Activated naive CD4-positive, alpha-beta T cell treated with anti-CD3 and anti-CD28 coated beads, Interleukin-2, amount 50 U/mL, for 16 hours (primary cell): ENCODE data around the gene C14orf119.

Experiments
- DNase-seq: peaks from one replicate; pipeline ENCODE4 v3.0.0-alpha.2; 2020

The C14orf119 gene

DNA sequence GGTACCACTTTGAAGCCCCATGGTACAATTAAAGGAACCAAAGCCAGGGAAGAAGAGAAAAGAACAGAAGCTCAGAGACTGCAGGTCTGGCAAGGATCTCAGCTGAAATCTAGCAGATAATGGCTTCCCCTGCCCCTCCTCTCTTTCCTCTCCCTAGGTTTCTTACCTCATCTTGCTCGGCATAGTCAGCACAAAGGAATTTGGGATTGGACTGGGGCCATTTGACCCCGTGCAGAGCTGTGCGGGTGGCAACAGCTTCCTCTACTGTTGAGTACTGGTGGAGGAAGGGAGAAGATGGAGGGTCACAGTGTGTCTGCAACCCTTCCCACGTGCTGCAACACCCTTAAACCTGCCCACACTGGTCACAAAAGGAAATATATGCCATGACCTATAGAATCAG lies 33.3 kb upstream of the C14orf119 start:
- DNase-seq = no peak

- DNase-seq = no peak
Measured at GRCh38 chr14:23063601-23064000, 31.7 kb upstream of the C14orf119 start.

- DNase-seq = no peak
Measured at GRCh38 chr14:23066368-23066767, 28.9 kb upstream of the C14orf119 start.

DNA sequence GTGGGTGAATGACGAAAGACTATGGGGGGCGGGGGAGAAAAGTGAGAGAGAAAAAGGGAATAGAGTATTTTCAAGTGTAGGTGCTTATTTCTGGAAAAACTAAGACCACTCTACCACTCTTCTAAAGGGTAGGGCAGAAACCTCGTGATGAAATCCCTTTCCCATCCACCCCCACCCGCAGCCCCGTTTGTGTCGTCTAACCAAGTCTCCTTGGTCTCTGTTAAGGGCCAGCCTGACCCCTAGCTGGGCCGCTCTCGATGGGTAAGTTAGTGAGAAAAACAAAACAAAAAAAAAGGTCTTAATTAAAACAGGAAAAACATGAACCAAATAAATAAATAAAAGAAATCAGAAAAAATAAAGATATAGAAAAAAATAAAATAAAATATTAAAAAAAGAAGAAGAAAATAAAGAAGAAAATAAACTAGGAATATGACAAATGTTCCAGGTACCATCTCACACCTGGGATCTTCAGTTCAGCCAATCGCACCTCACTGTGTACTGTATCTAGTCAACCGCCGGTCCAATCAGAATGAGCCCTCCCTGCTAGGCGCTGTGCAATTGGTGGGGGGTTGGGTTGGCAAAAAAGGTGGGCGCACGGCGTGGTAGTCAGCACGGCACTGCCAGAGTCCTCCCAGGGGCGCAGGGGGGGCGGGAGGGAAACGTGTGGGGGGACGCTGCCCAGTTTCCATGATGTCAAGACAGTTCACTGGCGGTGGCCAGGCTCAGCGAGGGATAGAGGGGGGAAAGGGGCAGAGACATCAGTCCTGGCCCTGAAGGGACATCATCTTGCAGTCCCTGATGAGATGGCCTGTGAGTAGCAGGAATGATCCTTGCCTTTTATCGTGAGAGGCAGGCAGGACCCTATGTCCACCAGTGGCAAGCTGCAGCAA lies 28.2 kb upstream of the C14orf119 start:
- DNase-seq = no peak

GRCh38 chr14:23067847-23068788 lies 27.2 kb upstream of the C14orf119 start:
- no peak for DNase-seq

GRCh38 chr14:23068789-23069412 lies 26.4 kb upstream of the C14orf119 start:
- DNase-seq = peak; percentile 67

DNA sequence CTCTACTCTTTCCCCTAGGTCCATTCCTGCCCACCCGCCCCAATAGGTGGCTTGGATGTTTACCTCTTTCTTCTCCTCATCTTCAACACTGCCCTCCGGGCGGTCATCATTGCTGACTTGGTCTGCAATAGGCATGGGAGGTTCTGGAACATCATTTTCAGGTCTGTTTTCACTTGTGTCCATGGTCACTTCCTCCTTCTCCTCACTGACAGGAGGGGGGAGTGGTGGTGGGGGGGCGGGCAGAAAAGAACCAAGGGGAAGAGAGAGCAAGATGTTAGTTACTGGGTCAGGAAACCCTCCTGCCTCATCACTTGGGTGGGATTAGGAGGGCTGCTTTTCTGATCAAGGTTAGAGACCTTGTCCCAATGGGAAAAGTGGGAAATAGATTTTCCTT lies 25.9 kb upstream of the C14orf119 start:
- no peak for DNase-seq

GRCh38 chr14:23070262-23071129 lies 24.8 kb upstream of the C14orf119 start:
- DNase-seq = no peak

GRCh38 chr14:23071244-23071920 lies 23.9 kb upstream of the C14orf119 start:
- DNase-seq = peak; percentile 81

GRCh38 chr14:23071921-23072539 lies 23.3 kb upstream of the C14orf119 start:
- DNase-seq = no peak

- DNase-seq = no peak
Measured at GRCh38 chr14:23074906-23075305, 20.4 kb upstream of the C14orf119 start.

- no peak for DNase-seq
Measured at GRCh38 chr14:23076785-23077408, 18.4 kb upstream of the C14orf119 start.

DNA sequence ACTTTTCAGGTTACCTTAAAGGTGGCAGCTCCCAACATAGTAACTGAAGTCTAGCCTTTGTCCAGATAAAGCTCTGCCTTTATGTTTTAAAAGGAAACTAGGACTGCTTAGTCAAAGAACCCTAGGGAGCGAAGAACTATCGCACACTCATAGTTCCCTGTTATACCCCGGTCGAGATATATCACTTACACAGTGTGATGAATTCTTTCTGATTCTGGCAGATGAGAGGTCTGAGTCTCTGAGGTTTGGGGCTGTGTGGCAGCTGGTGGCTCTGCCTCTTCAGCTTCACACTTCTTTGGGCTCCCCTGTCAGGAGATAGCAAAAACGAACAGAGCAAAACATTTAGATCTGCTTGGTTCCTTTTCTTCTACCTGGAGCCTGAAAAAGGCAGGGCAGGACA lies 17.3 kb upstream of the C14orf119 start:
- DNase-seq = no peak

DNA sequence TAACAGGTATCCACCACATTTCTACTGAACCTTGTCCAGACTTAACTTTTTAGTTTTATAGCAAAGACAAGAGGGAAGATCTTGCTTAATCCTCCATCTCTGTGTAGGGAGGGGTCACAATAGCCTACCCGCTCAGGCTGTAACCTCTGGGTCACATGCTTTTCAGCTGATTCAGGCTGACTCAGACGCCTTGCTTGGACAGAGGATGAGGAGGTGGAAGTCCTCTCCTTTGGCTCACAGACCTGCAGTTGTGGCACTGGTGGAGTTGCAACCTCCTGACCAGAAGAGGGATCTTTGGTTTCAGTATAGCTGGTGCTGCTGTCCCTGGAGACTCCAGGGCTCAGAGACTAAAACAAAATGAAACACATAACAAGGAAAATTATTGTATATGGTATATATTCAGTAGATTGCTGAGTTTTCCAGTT lies 16.6 kb upstream of the C14orf119 start:
- DNase-seq = no peak

DNA sequence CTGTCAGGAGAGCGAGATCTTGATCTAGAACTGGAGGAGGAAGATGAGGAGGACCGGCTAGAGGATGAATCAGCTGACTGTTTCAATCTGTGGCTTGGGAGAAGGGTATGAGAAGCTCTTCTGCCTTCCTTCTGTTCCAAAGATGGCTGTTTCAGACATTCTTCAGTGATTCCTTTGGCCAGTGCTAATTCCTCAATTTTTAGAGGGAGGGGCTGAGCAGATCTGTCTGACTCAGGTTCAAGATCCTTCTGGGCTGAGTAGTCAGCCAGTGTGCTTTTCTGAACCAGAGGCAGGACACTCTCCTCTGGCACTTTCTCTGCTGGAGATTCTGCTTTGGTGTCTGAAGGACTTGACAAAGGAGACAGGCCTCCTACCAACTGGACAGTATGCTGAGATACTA lies 15.6 kb upstream of the C14orf119 start:
- DNase-seq = no peak

GRCh38 chr14:23080474-23080873 lies 14.8 kb upstream of the C14orf119 start:
- no peak for DNase-seq

GRCh38 chr14:23085458-23085857 lies 9.8 kb upstream of the C14orf119 start:
- no peak for DNase-seq

GRCh38 chr14:23086565-23086964 lies 8.7 kb upstream of the C14orf119 start:
- DNase-seq = no peak

GRCh38 chr14:23089498-23090253 lies 5.6 kb upstream of the C14orf119 start:
- DNase-seq = no peak

DNA sequence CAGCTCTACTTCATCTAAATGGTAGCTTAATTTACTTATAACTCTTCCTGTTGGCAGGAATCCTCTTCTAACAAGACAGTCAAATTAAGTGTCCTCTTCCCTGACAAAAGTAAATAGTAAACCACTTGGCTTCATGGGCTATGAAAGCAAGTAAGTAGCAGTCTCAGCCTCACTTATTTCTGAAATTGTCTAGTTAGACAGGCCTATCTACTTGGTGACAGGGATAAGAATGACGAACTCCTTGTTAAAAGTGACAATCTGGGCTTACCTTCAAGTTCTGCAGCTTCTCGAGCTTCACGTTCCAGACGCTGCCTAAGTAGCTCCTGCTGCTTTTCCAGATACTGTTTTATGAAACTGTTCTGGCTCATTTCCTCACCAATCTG lies 5.1 kb upstream of the C14orf119 start:
- DNase-seq = no peak
